Upper lobe of left lung (tissue), 6 donors: Measurements from ENCODE around the gene YJEFN3. TPM values are rescaled to one million over a fixed set of nuclear protein-coding genes. Genes with fewer than 3 reads are reported as not detected.

Experiments used
- ATAC-seq, 2 donors: fragments of 200-7000 bp; cut with Tn5 transposase; one replicate each; pipeline ENCODE4 v1.9.1; 2022; ENCODE audit warnings: mild to moderate bottlenecking in 2 of 2, moderate library complexity in 2 of 2; ENCODE audit not compliant: low FRiP score in 2 of 2
- DNase-seq, 2 donors: peaks; one replicate each; pipeline ENCODE4 v3.0.0-alpha.2; 2019 to 2020
- H3K27ac ChIP-seq, 4 donors: fragments of 200-600 bp; sonication (generic); one replicate each; pipeline ENCODE4 v1.5.1; 2016 to 2019
- H3K27me3 ChIP-seq, 4 donors: fragments of 200-600 bp; sonication (generic); one replicate each; pipeline ENCODE4 v1.5.1; 2017 to 2019
- H3K36me3 ChIP-seq, 4 donors: fragments of 200-600 bp; sonication (generic); one replicate each; pipeline ENCODE4 v1.5.1; 2016 to 2019
- H3K4me1 ChIP-seq, 4 donors: fragments of 200-600 bp; sonication (generic); one replicate each; pipeline ENCODE4 v1.5.1; 2018 to 2019
- H3K4me3 ChIP-seq, 4 donors: fragments of 200-600 bp; sonication (generic); one replicate each; pipeline ENCODE4 v1.5.1; 2017 to 2019; ENCODE audit warnings: mild to moderate bottlenecking in 2 of 4, moderate library complexity in 1 of 4
- H3K9me3 ChIP-seq, 4 donors: fragments of 200-600 bp; sonication (generic); one replicate each; pipeline ENCODE4 v1.5.1; 2018 to 2019
- EP300 ChIP-seq, 4 donors: sonication (generic); formaldehyde crosslinking; IDR thresholded peaks; one replicate each; pipeline ENCODE4 v1.5.1; 2017; ENCODE audit warnings: antibody characterized with exemption in 4 of 4, control low read depth in 2 of 4
- POLR2A ChIP-seq, 4 donors: fragments of 450-650 bp; IDR thresholded peaks; one replicate each; pipeline ENCODE4 v1.5.1; 2016 to 2017; ENCODE audit warnings: antibody characterized with exemption in 4 of 4, mild to moderate bottlenecking in 2 of 4
- POLR2AphosphoS5 ChIP-seq, 2 donors: sonication (generic); formaldehyde crosslinking; IDR thresholded peaks; one replicate each; pipeline ENCODE4 v1.5.1; 2017; ENCODE audit warnings: antibody characterized with exemption in 2 of 2
- WGBS, 2 donors: methylation state at CpG; one replicate each; pipeline ENCODE4 v1.1.5; 2017 to 2018; 5-methylcytosine and 5-hydroxymethylcytosine counted together
- total RNA-seq, 6 donors: library from RNA; depleted of rRNA in 4 of 6; stranded (reverse); fragments of >200 nt in 4 of 6; gene quantifications; one replicate each; pipeline versions ENCODE4 v1.1.0 to v1.2.1, GENCODE V29; 2016 to 2021
- TF ChIP-seq, protein P1 (sequence below), 6 experiments: fragments of 450-650 bp in 4 of 6; fragments of 200-600 bp in 2 of 6; sonication (generic) in 2 of 6; IDR thresholded peaks; one replicate each; pipeline ENCODE4 v1.5.1; 2016 to 2019; ENCODE audit warnings: antibody characterized with exemption in 6 of 6
- donor health status: DM: no; HTN: no; CAD: no; lungs with moderate emphysema.
- donor health status: DM: no; HTN: yes; CAD: no; lungs with severe emphysema.

The YJEFN3 gene
- total RNA-seq, 6 donors from 2014 or later, result 0.61 to 7.3 (median 4.8) TPM

- Histone ChIP-seq H3K27ac (no peak overlapping the region), H3K4me1 (no peaks in the 10 kb centered on the region), H3K4me3 (no peak overlapping the region), H3K27me3 (no peaks in the 10 kb centered on the region), H3K36me3 (peaks cover 42 to 99% (median 89%) of the 10 kb centered on the region in 4 donors), H3K9me3 (no peaks in the 10 kb centered on the region)
- WGBS, 2 donors, result 82 to 91% methylated on average over 3 to 17 of the region's 18 CpGs
- no peak for TF ChIP-seq POLR2A (IDR thresholded peaks at IDR 0.05)
- TF ChIP-seq, protein P1, sequence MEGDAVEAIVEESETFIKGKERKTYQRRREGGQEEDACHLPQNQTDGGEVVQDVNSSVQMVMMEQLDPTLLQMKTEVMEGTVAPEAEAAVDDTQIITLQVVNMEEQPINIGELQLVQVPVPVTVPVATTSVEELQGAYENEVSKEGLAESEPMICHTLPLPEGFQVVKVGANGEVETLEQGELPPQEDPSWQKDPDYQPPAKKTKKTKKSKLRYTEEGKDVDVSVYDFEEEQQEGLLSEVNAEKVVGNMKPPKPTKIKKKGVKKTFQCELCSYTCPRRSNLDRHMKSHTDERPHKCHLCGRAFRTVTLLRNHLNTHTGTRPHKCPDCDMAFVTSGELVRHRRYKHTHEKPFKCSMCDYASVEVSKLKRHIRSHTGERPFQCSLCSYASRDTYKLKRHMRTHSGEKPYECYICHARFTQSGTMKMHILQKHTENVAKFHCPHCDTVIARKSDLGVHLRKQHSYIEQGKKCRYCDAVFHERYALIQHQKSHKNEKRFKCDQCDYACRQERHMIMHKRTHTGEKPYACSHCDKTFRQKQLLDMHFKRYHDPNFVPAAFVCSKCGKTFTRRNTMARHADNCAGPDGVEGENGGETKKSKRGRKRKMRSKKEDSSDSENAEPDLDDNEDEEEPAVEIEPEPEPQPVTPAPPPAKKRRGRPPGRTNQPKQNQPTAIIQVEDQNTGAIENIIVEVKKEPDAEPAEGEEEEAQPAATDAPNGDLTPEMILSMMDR (IDR thresholded peaks at IDR 0.05), result no peak
- TF ChIP-seq EP300 (IDR thresholded peaks at IDR 0.05), result no peak
- no peak for TF ChIP-seq POLR2AphosphoS5 (IDR thresholded peaks at IDR 0.05)
- no peak for ATAC-seq
- no peak for DNase-seq
Observed at GRCh38 chr19:19499272-19499995, 29.3 kb upstream of the YJEFN3 start.

- TF ChIP-seq POLR2A (IDR thresholded peaks at IDR 0.05), result no peak
- TF ChIP-seq EP300 (IDR thresholded peaks at IDR 0.05), result no peak
- TF ChIP-seq, protein P1 (IDR thresholded peaks at IDR 0.05), result no peak
- TF ChIP-seq POLR2AphosphoS5 (IDR thresholded peaks at IDR 0.05), result no peak
- H3K4me3 ChIP-seq, result no peak overlapping the region
- no peaks in the 10 kb centered on the region for H3K27me3 ChIP-seq
- no peaks in the 10 kb centered on the region for H3K4me1 ChIP-seq
- peaks cover 46 to 100% (median 93%) of the 10 kb centered on the region in 4 donors for H3K36me3 ChIP-seq
- WGBS, 2 donors, result 93 to 96% methylated on average over 27 to 34 of the region's 34 CpGs
- no peaks in the 10 kb centered on the region for H3K9me3 ChIP-seq
- DNase-seq, result peak in 1 of 2 donors; percentile 81
- ATAC-seq, result no peak
- no peak overlapping the region for H3K27ac ChIP-seq
Observed at GRCh38 chr19:19500975-19501644, 27.6 kb upstream of the YJEFN3 start.

DNA sequence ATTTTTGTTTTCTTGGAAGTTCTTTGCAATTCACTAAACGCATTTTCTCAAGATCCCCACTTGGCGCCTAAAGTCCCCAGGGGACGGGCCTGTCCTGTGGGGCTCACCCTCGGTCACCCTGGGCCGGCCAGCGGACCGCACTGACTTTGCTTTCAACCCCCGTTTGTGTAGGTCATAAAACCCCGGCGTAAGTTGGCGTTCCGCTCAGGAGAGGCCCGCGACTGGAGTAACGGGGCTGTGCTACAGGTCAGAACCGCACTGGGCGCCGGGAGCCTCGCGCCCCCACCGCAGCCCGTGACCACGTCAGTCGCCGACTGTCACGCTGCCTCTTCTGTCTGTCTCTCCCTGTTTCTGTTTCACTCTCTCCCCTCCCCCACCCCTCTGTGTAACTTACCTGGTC, 26.9 kb upstream of the YJEFN3 start:
- 94 to 96% methylated on average over 26 of the region's 26 CpGs for WGBS, 2 donors
- peak in 1 of 2 donors; percentile 72 for DNase-seq
- no peak for ATAC-seq
- peaks cover 42 to 100% (median 93%) of the 10 kb centered on the region in 4 donors for H3K36me3 ChIP-seq
- no peaks in the 10 kb centered on the region for H3K9me3 ChIP-seq
- H3K4me1 ChIP-seq, result no peaks in the 10 kb centered on the region
- H3K27ac ChIP-seq, result no peak overlapping the region
- H3K27me3 ChIP-seq, result no peaks in the 10 kb centered on the region
- H3K4me3 ChIP-seq, result no peak overlapping the region
- TF ChIP-seq POLR2A (IDR thresholded peaks at IDR 0.05) (no peak), POLR2AphosphoS5 (IDR thresholded peaks at IDR 0.05) (no peak), EP300 (IDR thresholded peaks at IDR 0.05) (no peak)
- TF ChIP-seq, protein P1 (IDR thresholded peaks at IDR 0.05), result no peak

GRCh38 chr19:19502281-19502680, 26.4 kb upstream of the YJEFN3 start:
- Histone ChIP-seq H3K9me3 (no peaks in the 10 kb centered on the region), H3K27me3 (no peaks in the 10 kb centered on the region), H3K4me1 (no peaks in the 10 kb centered on the region), H3K36me3 (peaks cover 42 to 100% (median 91%) of the 10 kb centered on the region in 4 donors), H3K4me3 (no peak overlapping the region), H3K27ac (no peak overlapping the region)
- ATAC-seq, result no peak
- DNase-seq, result no peak
- 93 to 99% methylated on average over 10 to 11 of the region's 19 CpGs for WGBS, 2 donors
- TF ChIP-seq POLR2A (IDR thresholded peaks at IDR 0.05) (no peak), EP300 (IDR thresholded peaks at IDR 0.05) (no peak), POLR2AphosphoS5 (IDR thresholded peaks at IDR 0.05) (no peak)
- TF ChIP-seq, protein P1 (IDR thresholded peaks at IDR 0.05), result no peak
